GF-D8 (cell line): ENCODE data around the gene IQGAP3.
"Not testable (repeated sequence)": the region's sequence is repeated elsewhere in the genome, so short reads cannot be mapped to it uniquely, and the experiment has no call there.

Source experiments
- DNase-seq: peaks from one replicate; lab custom pipeline; 2025; lab: John Stamatoyannopoulos, UW

IQGAP3 gene

GRCh38 chr1:156571919-156572662, at the start of gene IQGAP3:
Gene IQGAP3, minus strand, starts transcription at chr1:156572565. Its CDS starts 36 bp downstream, at chr1:156572529.
- DNase-seq: peak; percentile 40

DNA sequence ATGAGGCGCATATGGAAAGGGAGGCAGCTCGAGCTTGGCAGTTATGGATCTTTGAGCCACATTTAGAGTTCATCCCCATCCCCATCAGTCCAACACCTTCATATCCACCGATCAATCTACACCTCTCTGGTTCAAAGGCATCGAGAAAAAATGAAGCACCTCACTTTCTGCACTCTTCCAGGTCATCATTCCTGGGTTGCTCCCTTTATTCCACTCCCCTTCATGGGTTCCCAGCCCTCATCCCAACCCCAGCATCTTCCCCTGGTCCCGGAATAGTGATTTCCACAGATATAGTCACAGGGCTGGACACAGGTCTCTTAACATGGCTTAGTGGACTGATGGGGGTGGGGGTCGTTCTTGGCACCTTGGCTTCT, 47.2 kb upstream of the IQGAP3 start:
- DNase-seq: no peak

DNA sequence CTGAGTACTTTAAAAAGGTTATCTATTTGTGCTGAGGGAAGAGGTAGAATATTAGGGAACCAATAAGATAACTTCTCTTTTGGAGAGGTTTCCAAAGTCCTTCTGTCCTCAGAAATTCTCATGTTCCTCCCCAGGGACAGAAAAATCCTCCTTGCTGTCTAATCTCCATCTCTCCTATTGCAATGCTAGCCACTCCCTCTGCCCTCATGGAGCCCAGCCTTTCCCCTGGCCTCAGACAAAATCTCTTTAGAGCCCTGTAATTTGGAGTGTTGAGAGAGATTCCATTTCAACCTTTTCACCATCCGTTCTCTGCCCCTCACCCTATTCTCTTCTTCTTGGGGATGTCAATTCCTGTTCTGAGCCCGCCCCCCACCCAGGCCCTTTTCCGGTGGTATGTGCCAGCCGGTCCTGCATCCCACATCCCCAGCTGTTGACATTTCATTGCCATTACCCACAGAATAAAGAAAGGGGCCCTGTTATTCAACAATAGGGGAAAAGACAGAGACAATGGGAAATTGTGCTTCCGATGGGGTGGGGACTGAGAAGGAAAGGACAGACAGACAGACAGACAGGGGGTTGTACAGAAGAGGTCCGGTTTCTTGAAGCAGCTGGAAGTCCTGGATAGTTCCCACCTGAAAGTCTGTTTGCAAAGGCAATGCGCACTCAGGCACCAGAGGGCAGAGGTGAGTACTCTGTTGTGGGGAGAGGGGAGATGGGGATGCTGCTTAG, 46.7 kb upstream of the IQGAP3 start, which contains the start of gene HAPLN2:
Gene HAPLN2, plus strand, starts transcription at position 563 of the 729 bp plus-strand sequence. CDS start 4,076 bp downstream, outside the sequence.
- no peak for DNase-seq

GRCh38 chr1:156616463-156616862, 44.1 kb upstream of the IQGAP3 start:
- no peak for DNase-seq

DNA sequence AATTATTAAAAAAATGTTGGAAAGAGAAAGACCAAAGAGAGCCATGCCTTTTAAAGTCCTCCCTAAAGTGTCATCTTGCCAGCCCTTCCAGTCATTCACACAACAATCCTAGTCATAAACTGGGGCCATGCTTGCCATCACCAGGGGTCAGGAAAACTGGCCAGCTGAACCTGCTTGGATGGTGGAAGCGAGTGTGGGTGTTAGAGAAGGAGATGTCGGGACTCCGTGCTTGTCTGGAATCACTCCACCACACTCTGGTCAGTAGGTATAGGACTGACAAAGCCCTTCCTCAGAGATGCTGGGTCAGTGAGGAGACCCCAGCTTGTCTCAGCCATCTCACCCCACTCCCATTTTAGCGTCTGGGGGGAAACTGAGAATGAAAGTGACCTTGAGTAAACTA, 43.6 kb upstream of the IQGAP3 start:
- DNase-seq: no peak

DNA sequence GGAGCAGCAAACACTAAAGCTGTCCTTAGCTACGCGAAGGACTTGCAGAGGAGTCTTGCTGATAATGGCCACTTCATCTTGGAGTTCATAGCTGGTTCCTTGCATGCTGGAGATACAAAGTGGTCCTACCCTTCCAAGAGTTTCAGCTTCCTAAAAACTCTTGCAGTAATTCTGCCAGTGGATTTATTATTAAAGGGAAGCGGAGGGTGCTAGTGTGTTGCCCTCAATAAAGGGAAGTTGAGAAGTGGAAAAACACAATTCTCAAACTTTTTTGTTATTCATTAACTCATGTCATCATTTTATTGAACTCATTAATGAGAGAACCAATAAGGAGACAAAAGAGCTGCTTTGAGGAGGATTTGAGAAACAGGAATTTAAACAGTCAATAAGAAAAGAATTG, 40.3 kb upstream of the IQGAP3 start:
- DNase-seq: no peak

DNA sequence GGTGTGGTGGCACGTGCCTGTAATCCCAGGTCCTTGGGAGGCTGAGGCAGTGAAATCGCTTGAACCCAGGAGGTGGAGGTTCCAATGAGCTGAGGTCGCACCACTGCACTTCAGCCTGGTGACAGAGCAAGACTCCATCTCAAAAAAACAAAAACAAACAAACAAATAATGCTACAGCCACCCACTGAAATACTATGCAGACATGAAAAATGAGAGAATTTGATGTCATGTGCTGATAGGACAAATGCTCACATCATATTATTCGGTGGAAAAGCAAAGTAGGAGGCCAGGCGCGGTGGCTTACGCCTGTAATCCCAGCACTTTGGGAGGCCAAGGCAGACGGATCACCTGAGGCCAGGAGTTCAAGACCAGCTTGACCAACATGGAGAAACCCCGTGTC, 37.7 kb upstream of the IQGAP3 start:
- not testable (repeated sequence) for DNase-seq

DNA sequence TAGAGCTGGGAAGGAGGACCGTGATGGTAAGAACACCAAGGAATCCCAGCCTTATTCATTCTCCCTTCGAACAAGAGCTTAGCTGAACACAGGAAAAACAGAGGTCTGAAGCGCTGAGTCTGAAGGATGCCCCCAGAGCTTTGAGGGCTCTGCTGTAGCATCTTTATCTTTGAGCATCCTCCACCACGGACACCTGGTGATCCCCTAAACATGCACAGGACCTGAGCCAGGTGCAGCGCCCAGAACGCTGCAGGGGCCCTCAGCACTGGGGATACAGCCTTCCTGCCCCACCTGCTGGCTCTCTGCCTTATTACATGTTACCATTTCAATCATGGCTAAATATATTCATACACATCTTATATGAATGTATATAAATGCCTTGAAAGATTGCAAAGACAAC, 36.6 kb upstream of the IQGAP3 start:
- DNase-seq: no peak

DNA sequence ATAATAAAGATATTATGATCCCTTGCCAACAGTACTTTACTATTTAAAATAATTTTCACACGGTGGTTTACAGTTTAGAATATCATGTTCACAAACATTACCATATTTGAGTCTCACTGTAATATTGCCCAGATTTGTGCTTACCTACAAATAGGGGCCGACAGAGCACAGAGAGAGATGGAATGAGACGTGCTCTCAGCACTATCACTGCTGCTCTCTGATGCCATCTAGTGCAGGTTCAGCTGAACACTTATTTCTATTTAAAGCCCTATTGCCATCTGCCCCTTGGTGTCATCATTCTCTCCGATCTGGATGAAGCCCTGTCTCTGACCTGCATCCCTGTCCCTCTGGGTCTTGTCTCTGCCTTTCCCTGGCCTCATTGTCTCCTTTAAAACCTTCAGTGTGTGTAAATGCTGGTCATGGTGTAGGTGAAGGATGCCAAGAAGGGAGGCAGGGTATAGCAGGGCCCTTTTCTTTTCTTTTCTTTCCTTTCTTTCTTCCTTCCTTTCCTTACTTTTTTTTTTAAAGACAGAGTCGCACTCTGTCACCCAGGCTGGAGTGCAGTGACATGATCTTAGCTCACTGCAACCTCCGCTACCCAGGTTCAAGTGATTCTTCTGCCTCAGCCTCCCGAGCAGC, 35.8 kb upstream of the IQGAP3 start:
- DNase-seq: peak; percentile 41

DNA sequence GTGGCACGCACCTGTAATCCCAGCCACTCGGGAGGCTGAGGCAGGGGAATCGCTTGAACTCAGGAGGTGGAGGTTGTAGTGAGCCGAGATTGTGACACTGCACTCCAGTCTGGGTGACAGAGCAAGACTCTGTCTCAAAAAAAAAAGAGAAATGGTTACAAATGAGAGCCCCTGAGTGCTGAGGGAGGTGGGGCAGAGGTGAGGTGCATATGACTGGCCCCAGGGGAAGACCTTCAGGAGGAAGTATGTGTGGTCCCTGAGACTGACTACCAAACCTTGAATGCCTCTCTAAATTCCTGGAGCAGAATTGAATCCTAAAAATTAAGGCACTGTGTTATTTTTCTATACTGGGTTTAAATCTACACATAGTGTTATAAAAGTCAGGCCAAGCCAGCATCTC, 35.0 kb upstream of the IQGAP3 start:
- DNase-seq: not testable (repeated sequence)

DNA sequence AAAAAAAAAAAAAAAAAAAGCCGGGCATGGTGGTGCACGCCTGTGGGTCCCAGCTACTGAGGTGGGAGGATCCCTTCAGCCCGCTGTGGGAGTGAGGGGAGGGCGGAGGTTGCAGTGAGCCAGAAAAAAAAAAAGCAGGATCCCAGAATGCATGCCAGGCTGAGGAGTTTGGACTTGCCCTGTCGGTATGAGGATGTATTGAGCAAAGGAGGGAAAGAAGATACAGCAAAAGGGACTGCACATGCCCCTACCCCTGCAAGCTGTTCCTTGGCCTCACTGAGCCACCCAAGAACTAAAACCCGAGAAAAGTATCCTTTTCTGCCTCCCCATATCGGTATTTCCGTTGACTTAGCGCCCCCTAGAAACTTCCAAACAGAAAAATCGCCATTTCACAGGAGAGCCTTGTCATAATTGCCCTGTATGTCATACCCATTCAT, 30.2 kb upstream of the IQGAP3 start:
- no peak for DNase-seq

DNA sequence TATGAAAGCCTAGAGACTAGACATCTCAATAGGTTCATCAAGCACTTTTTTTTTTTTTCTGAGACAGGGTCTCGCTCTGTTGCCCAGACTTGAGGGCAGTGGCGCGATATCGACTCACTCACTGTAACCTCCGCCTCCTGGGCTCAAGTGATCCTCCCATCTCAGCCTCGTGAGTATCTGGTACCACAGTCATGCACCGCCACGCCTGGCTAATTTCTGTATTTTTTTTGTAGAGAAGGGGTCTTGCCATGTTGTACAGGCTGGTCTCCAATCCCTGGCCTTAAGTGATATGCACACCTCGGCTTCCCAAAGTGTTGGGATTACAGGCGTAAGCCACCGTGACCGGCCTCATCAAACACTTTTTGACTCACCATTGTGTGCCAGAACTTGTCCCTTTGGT, 29.5 kb upstream of the IQGAP3 start:
- DNase-seq: no peak

DNA sequence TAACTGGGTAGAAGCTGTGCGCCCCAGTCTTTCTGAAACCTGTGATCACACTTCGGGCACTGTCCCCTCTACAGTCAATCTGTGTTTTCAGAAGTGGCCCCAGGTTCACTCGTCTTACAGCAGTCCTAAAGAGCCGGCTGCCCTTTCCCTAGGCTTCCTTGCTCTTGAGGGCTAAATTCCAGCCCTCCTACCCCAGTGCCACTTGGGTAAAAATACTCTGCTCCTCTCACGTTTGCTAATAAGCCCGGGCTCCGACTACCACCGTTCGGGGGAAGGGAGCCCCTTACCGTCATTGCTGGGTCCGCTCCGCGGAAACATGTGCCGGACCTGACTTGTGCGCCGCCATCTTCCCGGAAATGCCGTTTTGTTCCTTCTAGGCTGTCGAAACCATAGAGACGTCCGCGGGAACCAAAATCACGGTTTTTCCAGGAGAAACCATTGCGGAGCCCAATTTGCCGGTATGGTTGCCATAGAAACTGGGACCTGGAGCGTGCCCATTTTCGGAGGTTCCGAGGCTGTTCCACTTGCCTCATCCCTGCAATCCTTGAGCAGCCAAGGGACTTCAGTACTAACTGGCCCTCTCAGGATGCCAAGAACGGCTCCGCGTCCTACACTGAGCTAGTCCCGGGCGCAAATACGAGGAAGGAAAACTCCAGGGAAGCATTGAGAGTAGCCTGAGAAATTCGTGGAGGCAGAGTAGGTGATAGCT, 28.9 kb upstream of the IQGAP3 start, which contains the start of gene GPATCH4:
Gene GPATCH4, minus strand, starts transcription at position 358 of the 709 bp plus-strand sequence.
- peak; percentile 47 for DNase-seq

DNA sequence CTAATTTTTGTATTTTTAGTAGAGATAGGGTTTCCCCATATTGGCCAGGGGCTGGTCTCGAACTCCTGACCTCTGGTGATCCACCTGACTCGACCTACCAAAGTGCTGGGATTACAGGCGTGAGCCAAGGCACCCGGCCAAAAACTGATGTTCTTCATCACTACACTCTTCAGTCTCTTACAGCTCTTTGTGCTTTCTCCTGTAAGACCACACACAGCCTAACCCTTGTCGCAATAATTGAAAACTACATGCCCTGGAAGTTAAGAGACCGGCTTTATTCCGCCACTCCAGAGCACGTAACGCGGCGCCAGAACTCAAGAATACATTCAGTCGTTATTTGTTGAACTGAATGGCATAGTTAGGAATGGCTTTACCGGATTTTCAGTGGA, 28.4 kb upstream of the IQGAP3 start:
- no peak for DNase-seq

- peak; percentile 73 for DNase-seq
These were observed 27.4 kb upstream of the IQGAP3 start for GRCh38 chr1:156599811-156600210.

DNA sequence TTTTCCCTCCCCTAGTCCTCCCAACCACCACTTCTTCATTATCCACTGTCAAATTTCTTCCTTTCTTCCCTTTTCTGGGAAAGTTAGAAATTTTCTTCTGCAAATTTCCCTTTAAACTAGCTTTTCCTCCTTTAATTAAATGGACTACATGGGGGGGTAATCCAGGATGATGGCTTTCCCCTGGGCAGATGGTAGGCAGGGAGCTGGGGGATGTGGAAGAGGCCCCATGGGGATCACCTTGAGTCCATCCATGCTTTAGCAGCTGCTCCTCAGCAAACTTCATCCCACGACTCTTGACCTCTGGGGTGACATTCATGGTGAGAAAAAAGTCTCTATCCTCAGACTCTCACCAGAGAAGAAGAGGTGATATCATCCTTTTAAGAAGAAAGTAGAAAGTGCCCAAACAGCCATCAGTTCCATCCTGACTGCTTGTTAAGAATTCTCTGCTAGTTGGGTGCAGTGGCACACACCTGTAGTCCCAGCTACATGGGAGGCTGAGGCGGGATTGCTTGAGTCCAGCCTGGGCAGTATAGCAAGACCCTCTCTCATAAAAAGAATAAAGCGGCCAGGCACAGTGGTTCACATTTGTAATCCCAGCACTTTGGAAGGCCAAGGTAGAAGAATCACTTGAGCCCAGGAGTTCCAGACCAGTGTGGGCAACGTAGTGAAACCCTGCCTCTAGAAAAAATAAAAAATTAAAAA, 26.5 kb upstream of the IQGAP3 start:
- DNase-seq: no peak

- DNase-seq: no peak
These were observed 25.8 kb upstream of the IQGAP3 start for GRCh38 chr1:156598125-156598524.

DNA sequence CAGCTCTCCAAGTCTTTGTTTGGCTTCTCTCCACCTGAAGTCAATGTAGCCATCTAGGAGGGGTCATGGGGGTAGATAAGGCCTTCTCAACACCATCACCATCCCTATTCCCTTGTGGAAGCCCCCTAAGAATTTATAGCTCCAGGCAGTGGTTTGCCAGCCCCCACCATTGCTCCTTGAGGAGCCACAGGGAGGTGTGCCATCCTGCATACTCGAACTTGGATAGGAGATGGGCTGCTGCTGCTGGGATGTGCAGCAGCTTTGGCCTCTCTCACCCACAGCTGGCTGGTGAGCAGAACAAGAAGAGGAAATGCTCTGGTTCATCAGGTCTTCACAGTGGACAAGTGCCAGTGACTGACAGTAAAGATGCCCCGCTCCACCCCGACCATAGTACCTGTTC, 24.1 kb upstream of the IQGAP3 start:
- no peak for DNase-seq

DNA sequence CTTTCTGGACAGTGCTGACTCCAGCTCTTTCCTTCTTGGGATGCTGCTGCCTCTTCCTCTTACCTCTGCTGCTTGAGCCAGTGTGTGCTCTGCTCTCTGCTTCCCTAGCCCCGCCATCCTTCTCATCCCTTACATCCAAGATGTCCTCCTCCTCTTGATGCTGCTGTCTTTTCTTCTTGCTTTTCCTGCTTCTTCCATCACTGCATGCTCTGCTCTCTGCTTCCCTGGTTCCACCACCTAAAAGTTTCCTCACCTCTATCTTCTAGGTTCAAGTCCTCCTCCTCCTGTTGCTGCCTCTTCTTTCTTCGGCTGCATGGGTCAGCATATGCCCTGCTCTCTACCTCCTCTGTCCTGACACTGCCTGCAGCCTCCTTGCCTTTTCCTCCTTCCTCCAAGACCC, 22.7 kb upstream of the IQGAP3 start:
- no peak for DNase-seq

- no peak for DNase-seq
These were observed 21.8 kb upstream of the IQGAP3 start for GRCh38 chr1:156594190-156594589.

- DNase-seq: no peak
These were observed 21.3 kb upstream of the IQGAP3 start for GRCh38 chr1:156593661-156593989.
